Measurements from ENCODE around the gene IRAK3. TPM values are rescaled to one million over a fixed set of nuclear protein-coding genes. Genes with fewer than 3 reads are reported as not detected.

The IRAK3 gene
- total RNA-seq, 2 donors from 2014 or later: 0.27 to 0.59 TPM

GRCh38 chr12:66296176-66296683 is 107.2 kb downstream of the IRAK3 start:
- H3K27me3 Mint-ChIP-seq (ENCODE audit: insufficient read depth): peaks cover 9% of the 10 kb centered on the region
- no peaks in the 10 kb centered on the region for H3K36me3 Mint-ChIP-seq (ENCODE audit: low read depth)
- no peaks in the 10 kb centered on the region for H3K4me1 ChIP-seq (ENCODE audit: control insufficient read depth, insufficient read depth, low read length)
- no peak overlapping the region for H3K4me3 ChIP-seq (ENCODE audit: low read length)
- no peak overlapping the region for H3K27ac ChIP-seq (ENCODE audit: low read depth, low read length)
- 86 to 100% methylated on average over 1 of the region's 1 CpG for WGBS, 2 experiments (ENCODE audit: insufficient coverage in 1 of 2, insufficient read length in 1 of 2)
- H3K27me3 ChIP-seq (ENCODE audit: control insufficient read depth, insufficient read depth, low read length, poor library complexity, severe bottlenecking): no peaks in the 10 kb centered on the region
- no peak overlapping the region for H3K27ac Mint-ChIP-seq
- DNase-seq: no peak
- no peak for TF ChIP-seq CTCF (conservative IDR thresholded peaks at IDR 0.05)
- H3K4me1 Mint-ChIP-seq: peaks cover 4% of the 10 kb centered on the region
- no peaks in the 10 kb centered on the region for H3K36me3 ChIP-seq (ENCODE audit: control insufficient read depth, insufficient read depth, low read length)
- H3K9ac ChIP-seq (ENCODE audit: extremely low read depth, low read length, poor library complexity, severe bottlenecking): no peak overlapping the region
- H3K9me3 Mint-ChIP-seq: no peaks in the 10 kb centered on the region
- no peaks in the 10 kb centered on the region for H3K9me3 ChIP-seq (ENCODE audit: control insufficient read depth, low read length)
- H3K4me3 Mint-ChIP-seq: no peak overlapping the region

- no peak overlapping the region for H3K9ac ChIP-seq (ENCODE audit: extremely low read depth, low read length, poor library complexity, severe bottlenecking)
- H3K4me3 Mint-ChIP-seq: no peak overlapping the region
- 74 to 80% methylated on average over 3 to 4 of the region's 4 CpGs for WGBS, 2 experiments (ENCODE audit: insufficient coverage in 1 of 2, insufficient read length in 1 of 2)
- H3K4me3 ChIP-seq (ENCODE audit: low read length): no peak overlapping the region
- H3K9me3 Mint-ChIP-seq: no peaks in the 10 kb centered on the region
- no peak overlapping the region for H3K27ac Mint-ChIP-seq
- H3K27me3 ChIP-seq (ENCODE audit: control insufficient read depth, insufficient read depth, low read length, poor library complexity, severe bottlenecking): no peaks in the 10 kb centered on the region
- H3K27ac ChIP-seq (ENCODE audit: low read depth, low read length): no peak overlapping the region
- no peaks in the 10 kb centered on the region for H3K9me3 ChIP-seq (ENCODE audit: control insufficient read depth, low read length)
- no peaks in the 10 kb centered on the region for H3K4me1 ChIP-seq (ENCODE audit: control insufficient read depth, insufficient read depth, low read length)
- TF ChIP-seq CTCF (conservative IDR thresholded peaks at IDR 0.05): no peak
- H3K36me3 Mint-ChIP-seq (ENCODE audit: low read depth): no peaks in the 10 kb centered on the region
- peaks cover 4% of the 10 kb centered on the region for H3K4me1 Mint-ChIP-seq
- DNase-seq: no peak
- peaks cover 13% of the 10 kb centered on the region for H3K27me3 Mint-ChIP-seq (ENCODE audit: insufficient read depth)
- no peaks in the 10 kb centered on the region for H3K36me3 ChIP-seq (ENCODE audit: control insufficient read depth, insufficient read depth, low read length)
These were observed 108.1 kb downstream of the IRAK3 start for GRCh38 chr12:66297080-66297479.

- Histone ChIP-seq H3K4me1 (ENCODE audit: control insufficient read depth, insufficient read depth, low read length) (no peaks in the 10 kb centered on the region), H3K4me3 (ENCODE audit: low read length) (no peak overlapping the region), H3K9ac (ENCODE audit: extremely low read depth, low read length, poor library complexity, severe bottlenecking) (no peak overlapping the region), H3K27me3 (ENCODE audit: control insufficient read depth, insufficient read depth, low read length, poor library complexity, severe bottlenecking) (no peaks in the 10 kb centered on the region), H3K9me3 (ENCODE audit: control insufficient read depth, low read length) (no peaks in the 10 kb centered on the region), H3K36me3 (ENCODE audit: control insufficient read depth, insufficient read depth, low read length) (no peaks in the 10 kb centered on the region), H3K27ac (ENCODE audit: low read depth, low read length) (no peak overlapping the region)
- no peak for TF ChIP-seq CTCF (conservative IDR thresholded peaks at IDR 0.05)
- peaks cover 13% of the 10 kb centered on the region for H3K27me3 Mint-ChIP-seq (ENCODE audit: insufficient read depth)
- no peaks in the 10 kb centered on the region for H3K9me3 Mint-ChIP-seq
- WGBS, 2 experiments (ENCODE audit: insufficient coverage in 1 of 2, insufficient read length in 1 of 2): 96 to 100% methylated on average over 2 of the region's 3 CpGs
- no peak for DNase-seq
- H3K4me1 Mint-ChIP-seq: peaks cover 4% of the 10 kb centered on the region
- no peaks in the 10 kb centered on the region for H3K36me3 Mint-ChIP-seq (ENCODE audit: low read depth)
- H3K4me3 Mint-ChIP-seq: no peak overlapping the region
- H3K27ac Mint-ChIP-seq: no peak overlapping the region
These were observed 108.9 kb downstream of the IRAK3 start for GRCh38 chr12:66297923-66298322.

All from endodermal cell (in vitro differentiated cells).